Endothelial cell of hepatic sinusoid (primary cell): Measurements from ENCODE around the gene SERPINE2.

Source experiments
- in situ Hi-C: cut with HindIII; loops from 2 replicates; pipeline ENCODE4 v1.10.0; 2017; ENCODE audit warnings: low sequenced_read_pairs

SERPINE2 gene

GRCh38 chr2:224046752-224047151 lies 7.7 kb upstream of the SERPINE2 start:
- in situ Hi-C loops: no loop called here

GRCh38 chr2:224042191-224042696 lies 3.2 kb upstream of the SERPINE2 start:
- in situ Hi-C loops: no loop called here

GRCh38 chr2:224041554-224041953 lies 2.5 kb upstream of the SERPINE2 start:
- in situ Hi-C loops: no loop called here

GRCh38 chr2:224040753-224041152 lies 1.7 kb upstream of the SERPINE2 start:
- in situ Hi-C loops: no loop called here

- in situ Hi-C loops: no loop called here
Observed at GRCh38 chr2:224039770-224040440, 819 bp upstream of the SERPINE2 start.

GRCh38 chr2:224038830-224039079 lies 331 bp downstream of the SERPINE2 start:
- in situ Hi-C loops: no loop called here

GRCh38 chr2:224038049-224038829 lies 847 bp downstream of the SERPINE2 start:
- in situ Hi-C loops: no loop called here

GRCh38 chr2:224036731-224037361 lies 2.2 kb downstream of the SERPINE2 start:
- in situ Hi-C loops: no loop called here

GRCh38 chr2:224034017-224034416 lies 5.1 kb downstream of the SERPINE2 start:
- in situ Hi-C loops: no loop called here

- in situ Hi-C loops: no loop called here
Observed at GRCh38 chr2:224033601-224034000, 5.5 kb downstream of the SERPINE2 start.

GRCh38 chr2:224032283-224032682 lies 6.8 kb downstream of the SERPINE2 start:
- in situ Hi-C loops: no loop called here

GRCh38 chr2:224031358-224031970 lies 7.6 kb downstream of the SERPINE2 start:
- in situ Hi-C loops: no loop called here

- in situ Hi-C loops: no loop called here
Observed at GRCh38 chr2:224030786-224031185, 8.3 kb downstream of the SERPINE2 start.

GRCh38 chr2:224029876-224030275 lies 9.2 kb downstream of the SERPINE2 start:
- in situ Hi-C loops: no loop called here

- in situ Hi-C loops: no loop called here
Observed at GRCh38 chr2:224027931-224028330, 11.2 kb downstream of the SERPINE2 start.

GRCh38 chr2:224027070-224027469 lies 12.0 kb downstream of the SERPINE2 start:
- in situ Hi-C loops: no loop called here

- in situ Hi-C loops: no loop called here
Observed at GRCh38 chr2:224025874-224026273, 13.2 kb downstream of the SERPINE2 start.

- in situ Hi-C loops: no loop called here
Observed at GRCh38 chr2:224024270-224024669, 14.8 kb downstream of the SERPINE2 start.

- in situ Hi-C loops: no loop called here
Observed at GRCh38 chr2:224023188-224023587, 15.9 kb downstream of the SERPINE2 start.

- in situ Hi-C loops: no loop called here
Observed at GRCh38 chr2:224022486-224022885, 16.6 kb downstream of the SERPINE2 start.

- in situ Hi-C loops: no loop called here
Observed at GRCh38 chr2:224020523-224020922, 18.6 kb downstream of the SERPINE2 start.

- in situ Hi-C loops: no loop called here
Observed at GRCh38 chr2:224017957-224018356, 21.1 kb downstream of the SERPINE2 start.
